LNCAP (cell line): ENCODE measurements around the gene CNR1.

ENCODE experiments used
- TF ChIP-seq, protein P1 (sequence below): fragments of 450-650 bp; IDR thresholded peaks from 2 replicates; pipeline ENCODE4 v1.5.1; 2017; ENCODE audit warnings: mild to moderate bottlenecking

CNR1 gene

DNA sequence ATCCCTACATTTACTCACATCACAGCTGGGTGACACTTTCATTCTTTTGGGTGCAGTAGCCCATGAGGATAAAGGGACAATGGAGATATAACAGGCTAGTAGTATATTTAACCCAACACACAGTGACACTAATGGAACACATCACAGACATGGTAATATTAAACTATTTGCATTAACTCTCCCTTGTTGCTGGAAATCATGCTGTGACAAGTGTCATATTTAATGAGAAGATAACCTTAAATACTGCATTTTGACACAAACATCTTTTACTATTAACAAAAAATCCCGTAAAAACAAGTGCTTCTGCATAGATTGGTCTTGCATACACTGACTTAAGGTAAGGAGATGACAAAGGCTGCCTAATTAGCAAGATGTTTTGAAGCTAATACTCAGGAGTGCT, 45.5 kb downstream of the CNR1 start:
- TF ChIP-seq, protein P1, sequence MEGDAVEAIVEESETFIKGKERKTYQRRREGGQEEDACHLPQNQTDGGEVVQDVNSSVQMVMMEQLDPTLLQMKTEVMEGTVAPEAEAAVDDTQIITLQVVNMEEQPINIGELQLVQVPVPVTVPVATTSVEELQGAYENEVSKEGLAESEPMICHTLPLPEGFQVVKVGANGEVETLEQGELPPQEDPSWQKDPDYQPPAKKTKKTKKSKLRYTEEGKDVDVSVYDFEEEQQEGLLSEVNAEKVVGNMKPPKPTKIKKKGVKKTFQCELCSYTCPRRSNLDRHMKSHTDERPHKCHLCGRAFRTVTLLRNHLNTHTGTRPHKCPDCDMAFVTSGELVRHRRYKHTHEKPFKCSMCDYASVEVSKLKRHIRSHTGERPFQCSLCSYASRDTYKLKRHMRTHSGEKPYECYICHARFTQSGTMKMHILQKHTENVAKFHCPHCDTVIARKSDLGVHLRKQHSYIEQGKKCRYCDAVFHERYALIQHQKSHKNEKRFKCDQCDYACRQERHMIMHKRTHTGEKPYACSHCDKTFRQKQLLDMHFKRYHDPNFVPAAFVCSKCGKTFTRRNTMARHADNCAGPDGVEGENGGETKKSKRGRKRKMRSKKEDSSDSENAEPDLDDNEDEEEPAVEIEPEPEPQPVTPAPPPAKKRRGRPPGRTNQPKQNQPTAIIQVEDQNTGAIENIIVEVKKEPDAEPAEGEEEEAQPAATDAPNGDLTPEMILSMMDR: no peak

DNA sequence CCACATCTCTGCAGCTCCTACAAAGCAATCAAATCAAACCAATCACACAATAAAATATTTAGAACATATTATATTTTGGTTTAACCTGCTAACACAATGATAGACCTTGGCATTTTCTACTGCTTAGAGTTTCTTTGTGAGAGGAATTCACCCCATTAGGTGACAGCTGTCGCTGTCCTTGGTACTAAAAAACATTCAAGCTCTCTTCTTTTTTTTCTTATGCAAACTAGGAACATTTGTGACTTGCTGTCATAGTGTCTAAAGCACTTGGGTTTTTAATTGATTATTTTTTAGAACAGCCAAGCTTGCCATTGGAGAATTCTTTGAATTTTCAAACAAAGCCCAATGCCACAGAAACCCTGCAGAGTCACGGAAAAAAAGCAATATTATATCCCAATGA, 46.4 kb downstream of the CNR1 start:
- TF ChIP-seq, protein P1: no peak

DNA sequence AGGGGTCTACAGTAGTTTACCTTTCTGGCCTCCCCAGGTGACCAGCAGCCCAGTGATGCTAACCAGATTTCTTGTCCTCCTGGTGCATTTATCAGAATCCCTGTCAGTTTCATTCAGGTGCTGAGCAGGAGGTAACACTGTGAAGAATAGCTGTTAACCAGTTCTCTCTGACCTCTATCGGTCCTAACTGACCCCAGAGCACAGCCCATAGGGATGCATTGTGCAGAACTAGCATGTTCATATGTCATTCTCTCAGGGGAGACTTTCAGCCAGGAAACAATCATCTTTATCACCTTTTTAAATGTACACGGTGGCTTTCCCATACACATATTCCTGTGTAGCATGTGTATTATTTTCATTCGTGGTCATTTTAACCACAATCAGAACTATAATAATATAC, 49.9 kb downstream of the CNR1 start:
- TF ChIP-seq, protein P1: no peak

DNA sequence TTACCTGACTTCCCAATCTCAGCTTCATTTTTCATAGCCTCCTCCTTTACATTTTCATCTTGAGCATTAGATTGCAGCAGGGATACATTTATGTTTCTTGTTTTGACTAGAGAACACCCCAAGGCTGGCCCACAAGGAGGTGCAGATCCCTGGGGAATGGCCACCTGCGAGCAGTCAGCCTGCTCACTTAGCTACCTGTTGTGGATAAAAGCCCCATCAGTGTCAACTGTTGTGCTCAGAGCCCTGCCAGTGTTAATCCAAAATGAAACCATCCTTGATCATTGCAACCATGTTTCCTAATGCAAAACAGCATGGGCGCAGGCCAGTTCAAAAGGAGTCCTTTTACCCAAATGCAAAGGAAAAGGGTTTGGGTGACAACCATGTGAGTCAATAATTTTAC, 50.8 kb downstream of the CNR1 start:
- TF ChIP-seq, protein P1: no peak

DNA sequence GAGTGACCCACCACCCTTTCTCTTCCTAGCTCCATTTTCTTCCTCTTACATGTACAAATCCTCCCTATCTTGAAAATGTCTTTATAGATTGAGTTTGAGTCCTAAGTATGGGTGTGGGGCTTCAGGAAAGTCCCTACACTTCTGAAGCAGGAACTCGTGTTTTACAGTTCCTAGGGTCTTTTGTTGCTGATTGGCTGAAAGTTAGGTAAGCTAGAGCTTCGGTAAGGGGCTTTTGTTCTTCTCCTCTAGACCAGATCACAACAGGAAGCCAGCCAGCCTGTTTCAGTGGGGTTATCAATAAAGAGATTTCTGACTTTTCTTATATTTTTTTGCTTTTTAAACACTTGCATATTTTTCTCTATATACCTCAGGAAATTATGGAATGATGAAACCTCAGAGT, 51.3 kb downstream of the CNR1 start:
- TF ChIP-seq, protein P1: no peak

DNA sequence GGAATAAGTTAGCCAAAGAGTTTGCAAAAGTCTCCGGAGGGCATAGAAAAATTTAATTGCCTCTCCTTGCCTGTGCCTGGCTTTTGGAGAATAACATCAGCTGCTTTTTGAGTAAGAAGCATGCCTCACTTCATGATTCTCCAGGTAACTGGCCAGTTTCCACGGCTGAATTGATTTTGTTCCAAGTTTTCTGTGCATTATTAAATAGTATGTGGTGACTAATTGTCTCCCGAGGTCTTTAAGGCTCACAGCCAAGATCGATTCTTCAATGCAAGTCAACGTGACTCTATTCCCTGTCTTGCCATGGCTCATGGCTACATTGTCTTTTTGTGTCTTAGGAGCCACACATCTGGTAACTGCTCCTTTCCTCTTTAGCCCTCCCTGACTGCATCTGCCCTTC, 54.2 kb downstream of the CNR1 start:
- TF ChIP-seq, protein P1: no peak

DNA sequence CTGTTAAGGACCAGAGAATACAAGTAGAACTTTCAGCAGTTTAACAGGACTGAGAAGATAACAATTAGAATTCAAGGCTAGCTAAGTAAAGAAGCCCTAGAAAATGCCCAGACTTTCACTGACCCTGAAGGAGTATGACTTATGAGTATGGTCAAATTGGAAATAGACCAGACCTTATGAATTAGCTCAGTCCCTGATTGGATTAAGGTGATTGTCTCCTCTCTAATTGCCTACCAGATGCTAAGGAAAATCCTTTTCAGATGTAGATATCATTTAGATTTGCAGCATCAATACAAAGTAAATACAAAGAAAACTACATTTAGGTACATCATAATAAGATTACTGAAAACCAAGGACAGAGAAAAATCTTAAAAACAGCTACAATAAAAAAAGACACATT, 58.9 kb downstream of the CNR1 start:
- TF ChIP-seq, protein P1: no peak

DNA sequence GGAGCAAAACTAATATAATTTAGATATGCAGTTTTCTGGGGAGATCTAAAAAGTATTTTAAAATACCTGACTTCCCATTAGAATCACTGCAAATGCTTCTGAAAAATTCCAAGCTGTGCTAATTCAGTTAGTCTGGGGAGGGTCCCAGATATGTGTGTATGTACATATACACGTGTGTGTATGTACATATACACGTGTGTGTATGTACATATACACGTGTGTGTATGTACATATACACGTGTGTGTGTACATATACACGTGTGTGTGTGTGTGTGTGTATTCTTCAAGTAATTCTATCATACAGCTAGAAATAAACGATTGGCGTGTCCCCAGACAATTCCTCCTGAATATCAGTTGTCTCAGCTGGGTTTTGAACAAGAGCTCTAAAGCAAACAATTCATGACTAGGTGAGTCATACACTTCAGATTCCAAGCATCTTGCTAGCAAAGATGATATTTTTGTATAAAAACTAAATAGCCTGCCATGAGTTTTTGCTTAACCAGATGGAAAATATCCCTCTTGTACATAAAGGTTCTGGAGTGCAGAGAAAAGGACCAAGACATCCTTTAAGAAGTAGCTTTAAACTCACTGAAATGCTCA, 60.3 kb downstream of the CNR1 start:
- TF ChIP-seq, protein P1: no peak
